ENCODE results near the gene NADSYN1.

DNA sequence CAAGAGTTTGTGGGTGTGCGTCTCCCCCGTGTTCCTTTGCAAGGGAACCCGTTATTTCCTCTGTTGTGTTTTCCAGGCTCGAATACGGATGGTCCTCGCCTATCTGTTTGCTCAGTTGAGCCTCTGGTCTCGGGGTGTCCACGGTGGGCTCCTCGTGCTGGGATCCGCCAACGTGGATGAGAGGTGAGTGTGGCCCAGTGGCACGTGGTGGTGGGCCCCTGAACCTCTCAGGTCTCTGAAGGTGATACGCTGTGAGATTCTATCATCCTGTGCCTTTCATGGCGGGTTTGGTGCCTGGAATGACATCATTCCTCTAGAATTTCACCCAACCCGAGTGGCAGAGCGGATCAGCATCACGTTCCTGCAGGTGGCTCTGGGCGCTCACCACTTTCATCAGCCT lies 32.5 kb downstream of the NADSYN1 start:
- TF ChIP-seq, protein P1, sequence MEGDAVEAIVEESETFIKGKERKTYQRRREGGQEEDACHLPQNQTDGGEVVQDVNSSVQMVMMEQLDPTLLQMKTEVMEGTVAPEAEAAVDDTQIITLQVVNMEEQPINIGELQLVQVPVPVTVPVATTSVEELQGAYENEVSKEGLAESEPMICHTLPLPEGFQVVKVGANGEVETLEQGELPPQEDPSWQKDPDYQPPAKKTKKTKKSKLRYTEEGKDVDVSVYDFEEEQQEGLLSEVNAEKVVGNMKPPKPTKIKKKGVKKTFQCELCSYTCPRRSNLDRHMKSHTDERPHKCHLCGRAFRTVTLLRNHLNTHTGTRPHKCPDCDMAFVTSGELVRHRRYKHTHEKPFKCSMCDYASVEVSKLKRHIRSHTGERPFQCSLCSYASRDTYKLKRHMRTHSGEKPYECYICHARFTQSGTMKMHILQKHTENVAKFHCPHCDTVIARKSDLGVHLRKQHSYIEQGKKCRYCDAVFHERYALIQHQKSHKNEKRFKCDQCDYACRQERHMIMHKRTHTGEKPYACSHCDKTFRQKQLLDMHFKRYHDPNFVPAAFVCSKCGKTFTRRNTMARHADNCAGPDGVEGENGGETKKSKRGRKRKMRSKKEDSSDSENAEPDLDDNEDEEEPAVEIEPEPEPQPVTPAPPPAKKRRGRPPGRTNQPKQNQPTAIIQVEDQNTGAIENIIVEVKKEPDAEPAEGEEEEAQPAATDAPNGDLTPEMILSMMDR (IDR thresholded peaks at IDR 0.05): no peak
- no peak for TF ChIP-seq POLR2AphosphoS5 (IDR thresholded peaks at IDR 0.05)
- TF ChIP-seq POLR2A (IDR thresholded peaks at IDR 0.05): no peak
- TF ChIP-seq EP300 (IDR thresholded peaks at IDR 0.05): no peak

Measured in gastroesophageal sphincter (tissue), 3 donors.